ENCODE data around the gene PARP2.

- TF ChIP-seq CTCF (IDR thresholded peaks at IDR 0.05; ENCODE audit: borderline replicate concordance, extremely low read depth, low read length, poor library complexity, severe bottlenecking) (no peak), EZH2 (IDR thresholded peaks at IDR 0.05; ENCODE audit: borderline replicate concordance, low read depth, low read length, severe bottlenecking) (no peak)
Observed at GRCh38 chr14:20376071-20376588, 32.7 kb downstream of the PARP2 start.
